ENCODE data around the gene C19orf38. TPM values are rescaled to one million over a fixed set of nuclear protein-coding genes. Genes with fewer than 3 reads are reported as not detected.

The C19orf38 gene
- total and polyA plus RNA-seq, 2 experiments from 2014 or later: 0.45 TPM; not detected in 1

- H3K27ac ChIP-seq (ENCODE audit: low read depth): no peak overlapping the region
- no peaks in the 10 kb centered on the region for H3K27me3 ChIP-seq (ENCODE audit: insufficient read depth)
- H3K36me3 Mint-ChIP-seq (ENCODE audit: low read depth): peaks cover 32% of the 10 kb centered on the region
- H3K4me3 ChIP-seq: no peak overlapping the region
- ATAC-seq (no peak), DNase-seq (ENCODE audit: low spot score) (no peak)
- H3K79me2 ChIP-seq (replicated peaks; ENCODE audit: insufficient read depth): no peaks in the 10 kb centered on the region
- H3K4me3 Mint-ChIP-seq: no peak overlapping the region
- H3K36me3 ChIP-seq (ENCODE audit: insufficient read depth): no peaks in the 10 kb centered on the region
- no peaks in the 10 kb centered on the region for H3K9me2 ChIP-seq (ENCODE audit: insufficient read depth)
- TF ChIP-seq STAT1 (IDR thresholded peaks at IDR 0.05; ENCODE audit: unreplicated experiment) (no peak), ZNF331 (CRISPR knock-in tag; IDR thresholded peaks at IDR 0.05; ENCODE audit: low read depth) (no peak), NANOG (IDR thresholded peaks at IDR 0.05; ENCODE audit: borderline replicate concordance) (no peak), ETS1 (IDR thresholded peaks at IDR 0.05) (no peak), EZH2phosphoT487 (IDR thresholded peaks at IDR 0.05; ENCODE audit: unreplicated experiment) (no peak), CTCF (conservative IDR thresholded peaks at IDR 0.05; ENCODE audit: low read depth in 2 of 2) (no peak), REST (IDR thresholded peaks at IDR 0.05; ENCODE audit: unreplicated experiment) (no peak), ZNF114 (CRISPR knock-in tag; IDR thresholded peaks at IDR 0.05) (no peak), EZH2 (IDR thresholded peaks at IDR 0.05; ENCODE audit: low read depth, unreplicated experiment) (no peak), POLR2AphosphoS5 (IDR thresholded peaks at IDR 0.05; ENCODE audit: low read depth) (no peak), JUNB (IDR thresholded peaks at IDR 0.05; ENCODE audit: unreplicated experiment) (no peak)
- TF ChIP-seq, protein P1, sequence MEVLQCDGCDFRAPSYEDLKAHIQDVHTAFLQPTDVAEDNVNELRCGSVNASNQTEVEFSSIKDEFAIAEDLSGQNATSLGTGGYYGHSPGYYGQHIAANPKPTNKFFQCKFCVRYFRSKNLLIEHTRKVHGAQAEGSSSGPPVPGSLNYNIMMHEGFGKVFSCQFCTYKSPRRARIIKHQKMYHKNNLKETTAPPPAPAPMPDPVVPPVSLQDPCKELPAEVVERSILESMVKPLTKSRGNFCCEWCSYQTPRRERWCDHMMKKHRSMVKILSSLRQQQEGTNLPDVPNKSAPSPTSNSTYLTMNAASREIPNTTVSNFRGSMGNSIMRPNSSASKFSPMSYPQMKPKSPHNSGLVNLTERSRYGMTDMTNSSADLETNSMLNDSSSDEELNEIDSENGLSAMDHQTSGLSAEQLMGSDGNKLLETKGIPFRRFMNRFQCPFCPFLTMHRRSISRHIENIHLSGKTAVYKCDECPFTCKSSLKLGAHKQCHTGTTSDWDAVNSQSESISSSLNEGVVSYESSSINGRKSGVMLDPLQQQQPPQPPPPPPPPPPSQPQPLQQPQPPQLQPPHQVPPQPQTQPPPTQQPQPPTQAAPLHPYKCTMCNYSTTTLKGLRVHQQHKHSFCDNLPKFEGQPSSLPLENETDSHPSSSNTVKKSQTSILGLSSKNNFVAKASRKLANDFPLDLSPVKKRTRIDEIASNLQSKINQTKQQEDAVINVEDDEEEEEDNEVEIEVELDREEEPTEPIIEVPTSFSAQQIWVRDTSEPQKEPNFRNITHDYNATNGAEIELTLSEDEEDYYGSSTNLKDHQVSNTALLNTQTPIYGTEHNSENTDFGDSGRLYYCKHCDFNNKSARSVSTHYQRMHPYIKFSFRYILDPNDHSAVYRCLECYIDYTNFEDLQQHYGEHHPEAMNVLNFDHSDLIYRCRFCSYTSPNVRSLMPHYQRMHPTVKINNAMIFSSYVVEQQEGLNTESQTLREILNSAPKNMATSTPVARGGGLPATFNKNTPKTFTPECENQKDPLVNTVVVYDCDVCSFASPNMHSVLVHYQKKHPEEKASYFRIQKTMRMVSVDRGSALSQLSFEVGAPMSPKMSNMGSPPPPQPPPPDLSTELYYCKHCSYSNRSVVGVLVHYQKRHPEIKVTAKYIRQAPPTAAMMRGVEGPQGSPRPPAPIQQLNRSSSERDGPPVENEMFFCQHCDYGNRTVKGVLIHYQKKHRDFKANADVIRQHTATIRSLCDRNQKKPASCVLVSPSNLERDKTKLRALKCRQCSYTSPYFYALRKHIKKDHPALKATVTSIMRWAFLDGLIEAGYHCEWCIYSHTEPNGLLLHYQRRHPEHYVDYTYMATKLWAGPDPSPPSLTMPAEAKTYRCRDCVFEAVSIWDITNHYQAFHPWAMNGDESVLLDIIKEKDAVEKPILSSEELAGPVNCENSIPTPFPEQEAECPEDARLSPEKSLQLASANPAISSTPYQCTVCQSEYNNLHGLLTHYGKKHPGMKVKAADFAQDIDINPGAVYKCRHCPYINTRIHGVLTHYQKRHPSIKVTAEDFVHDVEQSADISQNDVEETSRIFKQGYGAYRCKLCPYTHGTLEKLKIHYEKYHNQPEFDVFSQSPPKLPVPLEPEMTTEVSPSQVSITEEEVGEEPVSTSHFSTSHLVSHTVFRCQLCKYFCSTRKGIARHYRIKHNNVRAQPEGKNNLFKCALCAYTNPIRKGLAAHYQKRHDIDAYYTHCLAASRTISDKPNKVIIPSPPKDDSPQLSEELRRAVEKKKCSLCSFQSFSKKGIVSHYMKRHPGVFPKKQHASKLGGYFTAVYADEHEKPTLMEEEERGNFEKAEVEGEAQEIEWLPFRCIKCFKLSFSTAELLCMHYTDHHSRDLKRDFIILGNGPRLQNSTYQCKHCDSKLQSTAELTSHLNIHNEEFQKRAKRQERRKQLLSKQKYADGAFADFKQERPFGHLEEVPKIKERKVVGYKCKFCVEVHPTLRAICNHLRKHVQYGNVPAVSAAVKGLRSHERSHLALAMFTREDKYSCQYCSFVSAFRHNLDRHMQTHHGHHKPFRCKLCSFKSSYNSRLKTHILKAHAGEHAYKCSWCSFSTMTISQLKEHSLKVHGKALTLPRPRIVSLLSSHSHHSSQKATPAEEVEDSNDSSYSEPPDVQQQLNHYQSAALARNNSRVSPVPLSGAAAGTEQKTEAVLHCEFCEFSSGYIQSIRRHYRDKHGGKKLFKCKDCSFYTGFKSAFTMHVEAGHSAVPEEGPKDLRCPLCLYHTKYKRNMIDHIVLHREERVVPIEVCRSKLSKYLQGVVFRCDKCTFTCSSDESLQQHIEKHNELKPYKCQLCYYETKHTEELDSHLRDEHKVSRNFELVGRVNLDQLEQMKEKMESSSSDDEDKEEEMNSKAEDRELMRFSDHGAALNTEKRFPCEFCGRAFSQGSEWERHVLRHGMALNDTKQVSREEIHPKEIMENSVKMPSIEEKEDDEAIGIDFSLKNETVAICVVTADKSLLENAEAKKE (CRISPR knock-in tag; IDR thresholded peaks at IDR 0.05): no peak
- H2AFZ ChIP-seq: no peak overlapping the region
- H3K4me1 ChIP-seq (ENCODE audit: insufficient read depth): no peaks in the 10 kb centered on the region
- no peaks in the 10 kb centered on the region for H3K9me3 Mint-ChIP-seq
- no peak overlapping the region for H3K27ac Mint-ChIP-seq
- H3K27me3 Mint-ChIP-seq (ENCODE audit: insufficient read depth, low read depth, poor library complexity): peaks cover 17% of the 10 kb centered on the region
- H3K4me1 Mint-ChIP-seq: no peaks in the 10 kb centered on the region
- H3K4me2 ChIP-seq: no peak overlapping the region
- no peaks in the 10 kb centered on the region for H4K20me1 ChIP-seq (replicated peaks; ENCODE audit: insufficient read depth)
- H3F3A ChIP-seq (replicated peaks; ENCODE audit: low read depth): no peaks in the 10 kb centered on the region
Observed at GRCh38 chr19:10818301-10819123, 29.7 kb upstream of the C19orf38 start.
